ENCODE data around the gene DYSF. TPM values are rescaled to one million over a fixed set of nuclear protein-coding genes. Genes with fewer than 3 reads are reported as not detected.

DYSF gene
- total RNA-seq, 2 donors from 2014 or later, result 0.71 TPM; not detected in 1

DNA sequence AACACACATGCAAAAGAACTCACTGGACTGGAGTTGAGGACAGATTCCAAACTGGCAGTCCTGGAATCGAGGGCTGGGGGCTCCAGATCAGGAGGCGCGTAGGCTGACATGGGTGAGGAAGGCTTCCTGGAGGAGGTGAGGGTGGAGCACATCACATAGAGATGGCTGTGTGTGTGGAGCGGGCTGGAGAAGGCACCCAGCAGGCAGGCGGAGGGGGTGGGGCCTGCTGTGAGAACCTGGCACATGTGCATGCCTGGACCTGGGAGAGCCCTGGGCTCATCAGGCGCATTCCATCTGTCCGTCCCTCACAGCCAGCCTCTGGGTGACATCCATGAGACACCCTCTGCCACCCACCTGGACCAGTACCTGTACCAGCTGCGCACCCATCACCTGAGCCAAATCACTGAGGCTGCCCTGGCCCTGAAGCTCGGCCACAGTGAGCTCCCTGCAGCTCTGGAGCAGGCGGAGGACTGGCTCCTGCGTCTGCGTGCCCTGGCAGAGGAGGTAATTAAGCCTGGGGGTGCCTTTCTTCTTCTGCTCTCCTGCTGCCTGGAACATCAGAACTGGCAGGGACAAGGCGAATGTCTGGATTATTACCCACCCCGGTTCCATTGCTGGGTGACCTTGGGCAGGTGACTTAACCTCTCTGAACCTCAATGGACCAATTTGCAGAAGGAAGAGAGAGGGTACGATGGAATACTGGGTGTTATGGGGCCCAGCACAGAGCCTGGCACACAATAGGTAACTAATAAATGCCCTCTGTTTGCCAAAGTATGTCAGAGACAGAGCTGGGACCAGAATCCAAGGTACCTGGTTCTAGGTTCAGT lies 108.3 kb downstream of the DYSF start:
- Mint-ChIP-seq H3K9me3 (no peaks in the 10 kb centered on the region), H3K4me3 (no peak overlapping the region), H3K4me1 (no peaks in the 10 kb centered on the region), H3K36me3 (ENCODE audit: low read depth) (no peaks in the 10 kb centered on the region), H3K27me3 (peaks cover 3% of the 10 kb centered on the region), H3K27ac (no peak overlapping the region)
- no peak for ATAC-seq (replicated peaks)

DNA sequence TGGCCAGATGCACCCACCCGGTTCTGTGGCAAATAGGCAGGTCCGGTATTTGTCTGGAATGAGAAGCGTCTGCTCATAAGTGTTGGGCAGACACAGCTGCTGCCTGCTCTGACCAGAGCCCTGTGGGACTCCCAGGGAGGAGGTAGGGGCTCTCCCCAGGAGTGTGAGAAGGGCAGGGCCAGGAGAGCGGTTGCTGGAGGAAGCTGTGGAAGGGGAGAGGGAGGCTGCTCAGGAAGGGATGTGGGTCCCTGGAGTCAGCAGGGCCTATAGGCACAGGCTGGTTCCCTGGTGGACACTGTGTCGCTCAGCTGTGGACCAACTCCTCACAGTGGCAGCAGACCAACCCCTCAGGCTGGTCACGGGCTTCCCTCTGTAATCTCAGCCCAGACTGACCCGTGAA lies 109.2 kb downstream of the DYSF start:
- no peaks in the 10 kb centered on the region for H3K36me3 Mint-ChIP-seq (ENCODE audit: low read depth)
- H3K27me3 Mint-ChIP-seq, result peaks cover 3% of the 10 kb centered on the region
- ATAC-seq (replicated peaks), result no peak
- no peaks in the 10 kb centered on the region for H3K4me1 Mint-ChIP-seq
- no peak overlapping the region for H3K27ac Mint-ChIP-seq
- H3K9me3 Mint-ChIP-seq, result no peaks in the 10 kb centered on the region
- no peak overlapping the region for H3K4me3 Mint-ChIP-seq

DNA sequence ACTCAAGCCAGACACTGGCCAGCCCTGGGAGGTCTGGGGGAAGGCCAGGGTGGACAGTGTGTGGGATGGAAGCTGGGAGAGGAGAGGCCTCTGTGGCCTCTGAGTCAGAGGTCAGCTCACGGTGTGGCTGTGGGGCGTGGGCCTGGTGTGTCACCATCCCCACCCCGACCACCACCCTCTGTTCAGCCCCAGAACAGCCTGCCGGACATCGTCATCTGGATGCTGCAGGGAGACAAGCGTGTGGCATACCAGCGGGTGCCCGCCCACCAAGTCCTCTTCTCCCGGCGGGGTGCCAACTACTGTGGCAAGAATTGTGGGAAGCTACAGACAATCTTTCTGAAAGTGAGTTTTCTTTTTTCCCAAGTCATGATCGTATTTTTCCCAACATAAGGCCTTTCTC lies 110.5 kb downstream of the DYSF start:
- Mint-ChIP-seq H3K9me3 (no peaks in the 10 kb centered on the region), H3K36me3 (ENCODE audit: low read depth) (no peaks in the 10 kb centered on the region), H3K27ac (no peak overlapping the region), H3K27me3 (peaks cover 3% of the 10 kb centered on the region), H3K4me1 (no peaks in the 10 kb centered on the region), H3K4me3 (no peak overlapping the region)
- no peak for ATAC-seq (replicated peaks)

DNA sequence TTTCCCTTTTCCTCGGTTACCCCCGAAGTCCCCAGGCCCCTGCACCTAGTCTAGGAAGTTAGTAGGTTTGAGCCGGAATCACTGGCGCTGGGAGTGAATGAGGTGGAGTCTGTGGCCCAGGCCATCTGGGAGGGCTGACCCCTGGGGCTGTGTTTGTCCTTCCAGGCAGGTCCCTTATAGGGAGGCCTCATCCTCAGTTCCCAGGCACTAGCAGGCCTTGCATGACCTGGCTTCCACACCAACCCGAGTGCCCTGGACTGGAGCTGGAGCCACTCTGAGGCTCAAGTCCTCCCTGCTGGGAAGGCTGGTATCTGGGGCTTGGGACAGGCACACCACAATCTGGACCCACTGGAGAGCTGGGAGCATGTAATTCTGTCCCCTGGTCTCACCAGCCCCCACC lies 111.0 kb downstream of the DYSF start:
- Mint-ChIP-seq H3K9me3 (no peaks in the 10 kb centered on the region), H3K36me3 (ENCODE audit: low read depth) (no peaks in the 10 kb centered on the region), H3K4me3 (no peak overlapping the region), H3K4me1 (no peaks in the 10 kb centered on the region), H3K27ac (no peak overlapping the region), H3K27me3 (peaks cover 3% of the 10 kb centered on the region)
- no peak for ATAC-seq (replicated peaks)

DNA sequence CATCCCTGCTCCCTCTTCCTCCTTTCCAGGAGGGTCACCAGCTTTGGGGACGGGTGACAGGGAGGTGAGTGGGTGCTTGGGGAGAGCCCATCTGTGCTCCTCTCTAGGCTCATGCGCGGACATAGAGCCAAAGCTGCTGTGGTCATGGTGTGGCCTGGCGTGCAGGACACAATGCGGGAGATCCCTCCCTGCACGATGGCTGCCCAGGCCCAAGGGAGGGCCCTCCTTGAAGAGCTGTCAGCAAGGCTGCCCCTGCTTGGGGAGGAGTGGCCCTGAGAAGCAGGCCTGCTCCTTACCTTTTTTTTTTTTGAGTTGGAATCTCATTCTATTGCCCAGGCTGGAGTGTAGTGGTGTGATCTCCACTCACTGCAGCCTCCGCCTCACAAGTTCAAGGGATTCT lies 111.4 kb downstream of the DYSF start:
- Mint-ChIP-seq H3K4me1 (no peaks in the 10 kb centered on the region), H3K27me3 (peaks cover 3% of the 10 kb centered on the region), H3K9me3 (no peaks in the 10 kb centered on the region), H3K27ac (no peak overlapping the region), H3K4me3 (no peak overlapping the region), H3K36me3 (ENCODE audit: low read depth) (no peaks in the 10 kb centered on the region)
- no peak for ATAC-seq (replicated peaks)

DNA sequence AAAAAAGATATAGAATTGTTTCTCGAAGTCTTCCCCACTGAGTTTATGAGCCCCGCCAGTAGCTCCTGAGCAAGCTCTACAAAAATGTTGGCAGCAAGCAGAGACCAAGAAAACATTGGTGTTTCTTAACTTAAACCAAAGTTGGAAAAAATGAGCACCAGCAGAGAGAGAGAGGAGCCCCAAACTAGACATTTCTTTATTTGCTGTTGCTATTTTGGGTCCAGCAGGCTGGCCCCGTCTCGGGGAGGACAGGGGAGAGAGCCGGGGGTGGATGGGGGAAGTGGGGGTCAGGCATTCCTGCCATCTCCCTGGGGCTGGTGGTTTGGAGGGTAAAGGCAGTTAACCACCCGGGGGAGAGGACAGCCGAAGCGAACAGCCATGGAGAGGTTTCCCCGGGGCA lies 113.0 kb downstream of the DYSF start:
- Mint-ChIP-seq H3K27me3 (peaks cover 3% of the 10 kb centered on the region), H3K27ac (no peak overlapping the region)

DNA sequence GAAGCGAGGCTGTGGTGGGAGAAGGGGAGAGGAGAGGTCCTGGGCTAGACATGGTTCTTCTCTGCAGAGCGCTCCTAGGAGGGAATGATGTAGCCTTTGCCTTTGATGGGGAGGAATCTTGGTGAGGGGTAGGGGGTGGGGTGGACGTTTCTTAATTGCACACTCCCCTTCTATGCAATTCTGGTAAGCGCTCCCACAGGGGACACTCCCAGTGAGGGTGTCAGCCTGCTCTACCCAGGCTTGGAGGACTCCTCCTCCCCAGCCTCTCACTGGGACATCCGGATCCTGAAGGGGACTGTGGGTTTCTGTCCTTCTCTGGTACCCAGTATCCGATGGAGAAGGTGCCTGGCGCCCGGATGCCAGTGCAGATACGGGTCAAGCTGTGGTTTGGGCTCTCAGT lies 114.3 kb downstream of the DYSF start:
- Mint-ChIP-seq H3K27ac (no peak overlapping the region), H3K9me3 (no peaks in the 10 kb centered on the region), H3K4me1 (no peaks in the 10 kb centered on the region), H3K4me3 (no peak overlapping the region), H3K36me3 (ENCODE audit: low read depth) (no peaks in the 10 kb centered on the region), H3K27me3 (peaks cover 3% of the 10 kb centered on the region)
- ATAC-seq (replicated peaks), result no peak

More for the DNA sequence above, 113.0 kb downstream of the DYSF start:
- H3K9me3 Mint-ChIP-seq, result no peaks in the 10 kb centered on the region
- H3K4me1 Mint-ChIP-seq, result no peaks in the 10 kb centered on the region
- no peak overlapping the region for H3K4me3 Mint-ChIP-seq
- no peaks in the 10 kb centered on the region for H3K36me3 Mint-ChIP-seq (ENCODE audit: low read depth)
- ATAC-seq (replicated peaks), result no peak

DNA sequence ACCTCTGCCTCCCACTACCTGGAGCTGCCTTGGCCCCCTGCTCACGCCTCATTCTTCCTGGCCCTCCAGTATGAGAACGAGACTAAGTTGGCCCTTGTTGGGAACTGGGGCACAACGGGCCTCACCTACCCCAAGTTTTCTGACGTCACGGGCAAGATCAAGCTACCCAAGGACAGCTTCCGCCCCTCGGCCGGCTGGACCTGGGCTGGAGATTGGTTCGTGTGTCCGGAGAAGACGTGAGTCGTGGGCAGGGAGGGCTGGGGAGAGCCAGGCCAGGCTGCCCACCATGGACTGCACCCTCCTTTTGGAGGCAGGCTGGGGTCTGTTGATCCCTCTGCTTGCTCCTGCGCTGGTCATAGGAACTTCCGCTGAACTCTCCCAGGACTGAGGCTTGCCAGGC lies 114.7 kb downstream of the DYSF start:
- Mint-ChIP-seq H3K36me3 (ENCODE audit: low read depth) (no peaks in the 10 kb centered on the region), H3K4me3 (no peak overlapping the region), H3K27me3 (peaks cover 3% of the 10 kb centered on the region), H3K4me1 (no peaks in the 10 kb centered on the region), H3K9me3 (no peaks in the 10 kb centered on the region), H3K27ac (no peak overlapping the region)
- no peak for ATAC-seq (replicated peaks)

DNA sequence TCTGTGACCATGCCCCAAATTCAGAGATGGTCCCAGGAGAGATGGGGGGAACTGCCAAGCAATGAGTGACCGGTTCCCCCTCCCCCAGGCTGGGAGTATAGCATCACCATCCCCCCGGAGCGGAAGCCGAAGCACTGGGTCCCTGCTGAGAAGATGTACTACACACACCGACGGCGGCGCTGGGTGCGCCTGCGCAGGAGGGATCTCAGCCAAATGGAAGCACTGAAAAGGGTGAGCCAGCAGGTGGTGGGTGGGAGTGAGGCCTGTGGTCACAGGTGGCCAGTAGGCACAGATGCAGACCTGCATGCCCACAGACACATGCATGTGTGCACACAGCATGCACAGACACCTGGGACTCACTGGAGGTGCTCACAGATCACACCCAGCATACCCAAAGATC lies 117.2 kb downstream of the DYSF start:
- H3K4me1 Mint-ChIP-seq, result no peaks in the 10 kb centered on the region
- H3K27ac Mint-ChIP-seq, result no peak overlapping the region
- H3K27me3 Mint-ChIP-seq, result peaks cover under 1% of the 10 kb centered on the region
- no peak overlapping the region for H3K4me3 Mint-ChIP-seq
- no peaks in the 10 kb centered on the region for H3K9me3 Mint-ChIP-seq
- no peaks in the 10 kb centered on the region for H3K36me3 Mint-ChIP-seq (ENCODE audit: low read depth)
- no peak for ATAC-seq (replicated peaks)

DNA sequence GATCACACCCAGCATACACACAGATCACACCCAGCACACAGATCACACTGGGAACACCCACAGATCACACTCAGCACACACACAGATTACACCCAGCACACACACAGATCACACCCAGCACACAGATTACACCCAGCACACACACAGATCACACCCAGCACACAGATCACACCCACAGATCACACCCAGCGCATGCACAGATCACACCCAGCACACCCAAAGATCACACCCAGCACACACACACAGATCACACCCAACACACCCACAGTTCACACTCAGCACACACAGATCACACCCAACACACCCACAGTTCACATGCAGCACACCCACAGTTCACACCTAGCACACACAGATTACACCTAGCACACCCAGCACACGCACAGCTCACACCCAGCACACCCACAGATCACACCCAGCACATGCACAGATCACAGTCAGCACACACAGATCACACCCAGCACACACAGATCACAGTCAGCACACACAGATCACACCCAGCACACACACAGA lies 117.6 kb downstream of the DYSF start:
- Mint-ChIP-seq H3K36me3 (ENCODE audit: low read depth) (no peaks in the 10 kb centered on the region), H3K9me3 (no peaks in the 10 kb centered on the region), H3K4me1 (no peaks in the 10 kb centered on the region), H3K4me3 (no peak overlapping the region), H3K27me3 (no peaks in the 10 kb centered on the region), H3K27ac (no peak overlapping the region)
- no peak for ATAC-seq (replicated peaks)

DNA sequence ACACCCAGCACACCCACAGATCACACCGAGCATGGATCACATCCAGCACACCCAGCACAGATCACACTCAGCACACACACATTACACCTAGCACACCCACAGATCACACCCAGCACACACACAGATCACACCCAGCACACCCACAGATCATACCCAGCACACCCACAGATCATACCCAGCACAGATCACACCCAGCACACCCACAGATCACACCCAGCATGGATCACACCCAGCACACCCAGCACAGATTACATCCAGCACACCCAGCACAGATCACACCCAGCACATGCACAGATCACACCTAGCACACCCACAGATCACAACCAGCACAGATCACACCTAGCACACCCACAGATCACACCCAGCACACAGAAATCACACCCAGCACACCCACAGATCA lies 118.6 kb downstream of the DYSF start:
- Mint-ChIP-seq H3K36me3 (ENCODE audit: low read depth) (no peaks in the 10 kb centered on the region), H3K4me3 (no peak overlapping the region), H3K4me1 (no peaks in the 10 kb centered on the region), H3K27ac (no peak overlapping the region), H3K9me3 (no peaks in the 10 kb centered on the region), H3K27me3 (no peaks in the 10 kb centered on the region)
- ATAC-seq (replicated peaks), result no peak

DNA sequence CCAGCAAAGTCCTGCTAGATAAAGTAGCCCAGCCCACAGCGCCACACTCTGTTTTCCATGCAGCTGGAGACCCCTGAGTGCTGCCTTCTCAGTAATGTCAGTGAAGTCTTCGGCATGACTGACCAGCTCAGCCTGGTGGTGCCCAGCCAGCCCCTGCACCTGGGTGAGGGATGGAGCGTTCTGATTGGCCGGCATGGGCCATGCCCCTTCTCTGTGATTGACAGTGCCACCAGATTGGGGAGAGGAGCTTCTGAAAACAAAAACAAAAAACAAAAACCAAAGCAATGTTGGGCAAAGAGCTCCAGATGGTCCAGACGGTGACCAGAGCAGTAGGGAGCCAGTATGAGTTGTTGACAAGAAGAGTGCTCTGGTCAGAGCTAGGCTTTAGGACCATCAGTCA lies 122.6 kb downstream of the DYSF start:
- Mint-ChIP-seq H3K27me3 (no peaks in the 10 kb centered on the region), H3K4me3 (no peak overlapping the region), H3K4me1 (no peaks in the 10 kb centered on the region), H3K27ac (no peak overlapping the region), H3K9me3 (no peaks in the 10 kb centered on the region), H3K36me3 (ENCODE audit: low read depth) (no peaks in the 10 kb centered on the region)
- no peak for ATAC-seq (replicated peaks)

DNA sequence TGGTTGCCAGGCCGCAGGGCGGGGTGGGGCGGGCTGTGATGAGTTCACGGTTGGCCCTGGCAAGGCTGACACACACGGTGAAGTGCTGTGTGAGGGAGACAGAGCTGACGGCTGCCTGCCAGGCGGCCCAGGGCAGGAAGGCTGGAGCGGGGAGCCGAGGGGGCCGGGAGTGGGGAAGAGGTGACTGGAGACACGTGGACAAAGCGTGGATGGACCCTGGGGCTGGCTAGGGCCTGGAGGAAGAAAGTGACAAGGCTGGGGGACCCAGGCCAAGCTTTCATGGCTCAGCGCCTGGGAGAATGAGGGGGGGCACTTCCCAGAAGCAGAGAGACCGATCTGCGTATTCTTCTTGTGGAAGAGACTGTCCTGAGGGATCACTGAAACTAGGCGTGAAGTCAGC lies 123.2 kb downstream of the DYSF start:
- no peaks in the 10 kb centered on the region for H3K4me1 Mint-ChIP-seq
- no peaks in the 10 kb centered on the region for H3K36me3 Mint-ChIP-seq (ENCODE audit: low read depth)
- ATAC-seq (replicated peaks), result no peak
- no peak overlapping the region for H3K27ac Mint-ChIP-seq
- H3K27me3 Mint-ChIP-seq, result no peaks in the 10 kb centered on the region
- H3K4me3 Mint-ChIP-seq, result no peak overlapping the region
- no peaks in the 10 kb centered on the region for H3K9me3 Mint-ChIP-seq

DNA sequence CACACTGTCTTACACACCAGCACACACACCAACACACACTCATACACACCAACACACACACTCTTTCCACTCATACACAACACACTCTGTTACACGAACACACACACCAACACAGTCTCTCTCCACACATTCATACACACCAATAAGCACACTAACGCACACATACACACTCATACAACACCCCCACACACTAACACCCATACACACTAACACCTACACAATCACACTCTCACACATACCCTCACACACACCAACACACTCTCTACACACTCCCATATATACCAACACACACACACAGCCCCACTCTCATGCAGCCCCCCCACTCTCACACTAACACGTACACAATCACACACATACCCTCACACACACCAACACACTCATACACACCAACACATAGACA lies 123.8 kb downstream of the DYSF start:
- Mint-ChIP-seq H3K4me1 (no peaks in the 10 kb centered on the region), H3K9me3 (no peaks in the 10 kb centered on the region), H3K36me3 (ENCODE audit: low read depth) (no peaks in the 10 kb centered on the region), H3K4me3 (no peak overlapping the region), H3K27me3 (no peaks in the 10 kb centered on the region), H3K27ac (no peak overlapping the region)
- ATAC-seq (replicated peaks), result no peak

DNA sequence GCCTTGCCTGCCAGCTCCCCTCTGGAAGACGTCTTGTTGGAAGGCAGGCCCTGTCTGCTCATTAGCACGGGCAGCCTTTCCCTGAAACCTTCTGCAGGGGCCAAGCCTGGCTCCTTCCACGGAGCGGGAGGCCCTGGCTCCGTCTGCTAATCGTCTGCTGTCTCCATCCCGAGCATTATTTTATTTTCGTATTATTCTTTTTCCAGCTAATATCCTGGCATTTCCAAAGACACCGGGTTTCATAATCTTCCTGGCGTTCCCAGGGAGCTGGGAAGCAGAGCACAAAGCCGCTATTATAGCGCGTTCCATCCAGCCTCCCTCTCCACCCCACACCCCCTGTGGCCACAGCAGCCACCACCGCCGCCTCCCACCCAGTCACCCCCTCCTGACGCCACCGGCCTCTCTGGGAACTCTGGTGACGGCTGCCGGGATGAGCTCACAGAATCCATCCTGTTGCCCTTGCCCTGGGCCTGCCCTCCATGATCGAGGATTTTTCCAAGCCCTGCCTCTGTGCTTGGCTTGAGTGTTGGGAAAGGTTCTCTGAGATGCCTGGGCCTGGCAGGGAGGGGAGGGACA lies 125.5 kb downstream of the DYSF start:
- Mint-ChIP-seq H3K9me3 (no peaks in the 10 kb centered on the region), H3K27ac (no peak overlapping the region), H3K27me3 (no peaks in the 10 kb centered on the region), H3K4me1 (no peaks in the 10 kb centered on the region), H3K4me3 (no peak overlapping the region), H3K36me3 (ENCODE audit: low read depth) (no peaks in the 10 kb centered on the region)
- no peak for ATAC-seq (replicated peaks)
